Large intestine (tissue), 3 donors: ENCODE results near the gene NUBP1. TPM values are rescaled to one million over a fixed set of nuclear protein-coding genes. Genes with fewer than 3 reads are reported as not detected.

Experiments
- DNase-seq, 2 donors: peaks; one replicate each; pipeline versions ENCODE4 v3.0.0 to v3.0.0-alpha.2; 2013
- H3K27ac ChIP-seq: one replicate; pipeline ENCODE4 v1.5.1; 2013; ENCODE audit warnings: low read length
- H3K27me3 ChIP-seq: 2 replicates; pipeline ENCODE4 v1.6.1; 2013; ENCODE audit warnings: low read length; ENCODE audit not compliant: control insufficient read depth, insufficient read depth
- H3K36me3 ChIP-seq: 2 replicates; pipeline ENCODE4 v1.6.1; 2013; ENCODE audit warnings: low read length; ENCODE audit not compliant: control insufficient read depth, insufficient read depth
- H3K4me1 ChIP-seq: one replicate; pipeline ENCODE4 v1.6.1; 2013; ENCODE audit warnings: low read length; ENCODE audit not compliant: control insufficient read depth, insufficient read depth
- H3K4me3 ChIP-seq: one replicate; pipeline ENCODE4 v1.5.1; 2013; ENCODE audit warnings: low read length
- H3K9me3 ChIP-seq: one replicate; pipeline ENCODE4 v1.6.1; 2013; ENCODE audit warnings: mild to moderate bottlenecking, low read depth, low read length, moderate library complexity; ENCODE audit not compliant: control insufficient read depth
- WGBS: methylation state at CpG from one replicate; pipeline ENCODE4 v1.1.5; 2013; ENCODE audit warnings: low lambda C conversion rate; ENCODE audit not compliant: insufficient coverage; 5-methylcytosine and 5-hydroxymethylcytosine counted together
- polyA plus RNA-seq: library from polyadenylated mRNA; unstranded; fragments of 120-200 nt; gene quantifications from one replicate; pipeline ENCODE4 v1.2.1, GENCODE V29; 2013

The NUBP1 gene
- polyA plus RNA-seq, 1 donor = 29.0 TPM

DNA sequence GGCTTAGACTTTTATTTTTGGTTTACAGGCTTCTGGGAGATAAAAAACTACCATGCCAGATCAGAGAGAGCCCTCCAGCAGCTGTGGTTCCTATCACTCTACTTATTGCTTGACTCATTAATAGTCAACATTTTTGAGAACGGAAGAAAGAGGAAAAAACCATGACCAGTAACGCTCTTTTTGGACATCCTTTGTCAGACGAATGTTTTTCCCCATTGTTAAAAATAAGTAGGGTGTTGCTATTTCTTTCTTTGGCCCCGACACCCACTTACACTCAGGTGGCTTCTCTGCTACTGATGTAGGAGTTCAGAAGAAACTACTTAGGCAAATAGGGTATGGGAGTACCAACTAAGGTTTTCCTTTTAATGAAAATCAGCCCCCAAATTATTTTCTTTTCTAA is 47.4 kb downstream of the NUBP1 start:
- no peak for DNase-seq
- no peak overlapping the region for H3K4me3 ChIP-seq
- no peaks in the 10 kb centered on the region for H3K9me3 ChIP-seq
- H3K4me1 ChIP-seq = no peaks in the 10 kb centered on the region
- no peak overlapping the region for H3K27ac ChIP-seq
- WGBS = no CpG with 5 or more reads among the region's 4 CpGs
- no peaks in the 10 kb centered on the region for H3K27me3 ChIP-seq
- H3K36me3 ChIP-seq = no peaks in the 10 kb centered on the region

- no CpG with 5 or more reads among the region's 3 CpGs for WGBS
- H3K36me3 ChIP-seq = no peaks in the 10 kb centered on the region
- H3K9me3 ChIP-seq = no peaks in the 10 kb centered on the region
- no peak overlapping the region for H3K4me3 ChIP-seq
- H3K27me3 ChIP-seq = no peaks in the 10 kb centered on the region
- H3K4me1 ChIP-seq = no peaks in the 10 kb centered on the region
- H3K27ac ChIP-seq = no peak overlapping the region
- no peak for DNase-seq
These were observed 56.1 kb downstream of the NUBP1 start for GRCh38 chr16:10799736-10800135.

DNA sequence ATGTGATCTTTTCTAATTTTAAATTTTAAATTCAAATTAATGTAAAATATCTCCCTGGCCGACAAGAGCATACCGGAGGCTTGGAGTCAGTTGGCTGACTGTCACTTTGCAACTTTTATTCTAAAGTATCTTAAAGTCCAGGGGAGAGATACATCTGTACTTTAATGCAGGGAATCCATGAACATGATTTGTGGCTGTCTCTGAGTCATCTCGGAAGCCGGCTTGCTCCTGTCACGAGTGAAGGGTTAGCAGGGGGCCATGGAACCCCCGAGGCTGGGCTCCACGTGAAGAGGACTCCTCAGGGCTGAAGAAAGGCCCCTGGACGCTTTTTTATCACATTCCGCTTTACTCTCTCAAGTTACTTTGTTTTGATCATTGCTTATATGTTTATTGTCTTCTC is 61.7 kb downstream of the NUBP1 start:
- WGBS = 80% methylated on average over 2 of the region's 9 CpGs
- H3K9me3 ChIP-seq = no peaks in the 10 kb centered on the region
- no peaks in the 10 kb centered on the region for H3K27me3 ChIP-seq
- no peak for DNase-seq
- no peaks in the 10 kb centered on the region for H3K36me3 ChIP-seq
- no peak overlapping the region for H3K4me3 ChIP-seq
- no peak overlapping the region for H3K27ac ChIP-seq
- no peaks in the 10 kb centered on the region for H3K4me1 ChIP-seq

- H3K27ac ChIP-seq = no peak overlapping the region
- no peaks in the 10 kb centered on the region for H3K27me3 ChIP-seq
- H3K9me3 ChIP-seq = no peaks in the 10 kb centered on the region
- H3K4me3 ChIP-seq = no peak overlapping the region
- 100% methylated on average over 3 of the region's 6 CpGs for WGBS
- DNase-seq = no peak
- no peaks in the 10 kb centered on the region for H3K4me1 ChIP-seq
- no peaks in the 10 kb centered on the region for H3K36me3 ChIP-seq
These were observed 63.1 kb downstream of the NUBP1 start for GRCh38 chr16:10806698-10807097.

DNA sequence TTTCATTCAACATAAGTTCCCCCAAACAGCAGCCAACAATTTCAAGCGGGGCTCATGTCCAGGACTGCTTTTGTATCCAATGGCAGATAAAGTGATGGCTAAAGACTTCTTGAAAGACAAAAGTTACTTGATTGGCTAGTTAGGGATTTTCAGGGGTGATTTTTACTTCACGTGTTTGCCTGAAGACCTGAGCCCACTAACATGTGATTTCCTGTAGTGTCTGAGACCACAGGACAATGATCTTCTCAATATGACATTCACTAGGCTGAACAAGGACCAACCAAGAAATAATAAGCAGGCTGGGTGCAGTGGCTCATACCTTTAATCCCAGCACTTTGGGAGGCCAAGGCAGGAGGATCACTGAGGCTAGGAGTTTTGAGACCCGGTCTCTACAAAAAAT is 64.6 kb downstream of the NUBP1 start:
- H3K4me3 ChIP-seq = no peak overlapping the region
- no CpG with 5 or more reads among the region's 3 CpGs for WGBS
- DNase-seq = no peak
- no peaks in the 10 kb centered on the region for H3K9me3 ChIP-seq
- H3K36me3 ChIP-seq = no peaks in the 10 kb centered on the region
- no peaks in the 10 kb centered on the region for H3K4me1 ChIP-seq
- no peaks in the 10 kb centered on the region for H3K27me3 ChIP-seq
- H3K27ac ChIP-seq = no peak overlapping the region

GRCh38 chr16:10808850-10809249 is 65.2 kb downstream of the NUBP1 start:
- H3K9me3 ChIP-seq = no peaks in the 10 kb centered on the region
- H3K4me3 ChIP-seq = no peak overlapping the region
- no peaks in the 10 kb centered on the region for H3K4me1 ChIP-seq
- no peaks in the 10 kb centered on the region for H3K27me3 ChIP-seq
- WGBS = no CpG with 5 or more reads among the region's 3 CpGs
- DNase-seq = no peak
- H3K27ac ChIP-seq = no peak overlapping the region
- H3K36me3 ChIP-seq = no peaks in the 10 kb centered on the region

DNA sequence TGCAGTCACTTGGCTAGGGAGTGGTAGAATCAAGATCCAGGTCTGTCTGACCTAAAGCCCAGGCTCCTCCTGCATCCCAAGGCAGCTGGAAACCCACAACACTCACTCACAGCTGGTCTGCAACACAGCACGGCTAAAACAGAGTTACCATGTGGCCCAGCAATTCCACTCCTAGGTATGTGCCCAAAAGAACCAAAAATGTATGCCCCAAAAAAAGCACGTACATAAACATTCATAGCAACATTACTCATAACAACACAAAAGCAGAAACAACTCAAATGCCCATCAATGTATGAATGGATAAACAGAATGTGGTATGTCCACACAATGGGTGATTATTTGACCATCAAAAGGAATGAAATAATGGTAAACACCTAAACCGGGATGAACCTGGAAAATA is 66.1 kb downstream of the NUBP1 start:
- no peak overlapping the region for H3K27ac ChIP-seq
- no peak for DNase-seq
- H3K4me3 ChIP-seq = no peak overlapping the region
- H3K27me3 ChIP-seq = no peaks in the 10 kb centered on the region
- H3K36me3 ChIP-seq = no peaks in the 10 kb centered on the region
- H3K4me1 ChIP-seq = no peaks in the 10 kb centered on the region
- H3K9me3 ChIP-seq = no peaks in the 10 kb centered on the region
- 100% methylated on average over 1 of the region's 3 CpGs for WGBS

- Histone ChIP-seq H3K4me3 (no peak overlapping the region), H3K27me3 (peaks cover 7% of the 10 kb centered on the region), H3K4me1 (no peaks in the 10 kb centered on the region), H3K36me3 (no peaks in the 10 kb centered on the region), H3K27ac (no peak overlapping the region), H3K9me3 (no peaks in the 10 kb centered on the region)
- no peak for DNase-seq
- 74% methylated on average over 4 of the region's 6 CpGs for WGBS
These were observed 68.9 kb downstream of the NUBP1 start for GRCh38 chr16:10812312-10813098.

- no peak for DNase-seq
- Histone ChIP-seq H3K9me3 (no peaks in the 10 kb centered on the region), H3K4me3 (no peak overlapping the region), H3K36me3 (no peaks in the 10 kb centered on the region), H3K27me3 (peaks cover 12% of the 10 kb centered on the region), H3K27ac (no peak overlapping the region), H3K4me1 (no peaks in the 10 kb centered on the region)
- WGBS = 100% methylated on average over 2 of the region's 4 CpGs
These were observed 69.4 kb downstream of the NUBP1 start for GRCh38 chr16:10813099-10813455.

DNA sequence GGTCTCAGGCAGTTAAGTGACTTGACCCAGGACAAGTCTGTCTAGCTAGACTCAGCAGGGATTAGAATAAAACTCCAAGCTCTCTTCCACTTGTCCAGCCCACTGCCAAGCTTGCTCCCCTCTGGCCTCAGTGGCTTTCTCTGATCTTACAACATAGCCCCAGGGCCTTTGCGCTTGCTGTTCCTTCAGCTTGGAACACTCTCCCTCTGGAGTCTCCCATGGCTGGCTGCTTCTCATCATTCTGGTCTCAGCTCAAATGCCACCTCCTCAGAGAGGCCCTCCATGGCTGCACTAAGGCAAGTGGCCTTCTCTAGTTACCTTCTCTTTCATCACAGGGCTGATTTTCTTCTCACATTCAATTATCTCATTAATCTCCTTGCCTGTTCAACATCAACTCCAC is 73.9 kb downstream of the NUBP1 start:
- no CpG with 5 or more reads among the region's 1 CpG for WGBS
- H3K4me3 ChIP-seq = no peak overlapping the region
- H3K27ac ChIP-seq = no peak overlapping the region
- no peak for DNase-seq
- H3K27me3 ChIP-seq = peaks cover 28% of the 10 kb centered on the region
- no peaks in the 10 kb centered on the region for H3K36me3 ChIP-seq
- H3K4me1 ChIP-seq = no peaks in the 10 kb centered on the region
- H3K9me3 ChIP-seq = no peaks in the 10 kb centered on the region
